ENCODE data around the gene FBXO17. TPM values are rescaled to one million over a fixed set of nuclear protein-coding genes. Genes with fewer than 3 reads are reported as not detected.
"Not testable (repeated sequence)": the region's sequence is repeated elsewhere in the genome, so short reads cannot be mapped to it uniquely, and the experiment has no call there.

Gene FBXO17
- total and polyA plus RNA-seq, 2 donors: 19.6 to 34.7 TPM

GRCh38 chr19:38971672-38972071 lies 3.9 kb downstream of the FBXO17 start:
- Histone ChIP-seq H3K4me1 (ENCODE audit: insufficient read depth) (no peaks in the 10 kb centered on the region), H3K27ac (ENCODE audit: low read depth) (no peak overlapping the region), H3K36me3 (ENCODE audit: insufficient read depth) (no peaks in the 10 kb centered on the region), H3K4me3 (ENCODE audit: low read depth, low read length) (no peak overlapping the region)
- no peak for DNase-seq (ENCODE audit: extremely low spot score)
- 97% methylated on average over 2 of the region's 2 CpGs for WGBS

- no peak for DNase-seq (ENCODE audit: extremely low spot score)
- Histone ChIP-seq H3K27ac (ENCODE audit: low read depth) (no peak overlapping the region), H3K36me3 (ENCODE audit: insufficient read depth) (peaks cover 1% of the 10 kb centered on the region), H3K4me3 (ENCODE audit: low read depth, low read length) (no peak overlapping the region), H3K4me1 (ENCODE audit: insufficient read depth) (no peaks in the 10 kb centered on the region)
- 81% methylated on average over 12 of the region's 12 CpGs for WGBS
Observed at GRCh38 chr19:38970664-38971532, 4.6 kb downstream of the FBXO17 start.

GRCh38 chr19:38966149-38966548 lies 9.4 kb downstream of the FBXO17 start:
- not testable (repeated sequence) for DNase-seq (ENCODE audit: extremely low spot score); H3K4me3 ChIP-seq (ENCODE audit: low read depth, low read length); H3K36me3 ChIP-seq (ENCODE audit: insufficient read depth); H3K4me1 ChIP-seq (ENCODE audit: insufficient read depth); H3K27ac ChIP-seq (ENCODE audit: low read depth)
- 97% methylated on average over 5 of the region's 5 CpGs for WGBS

GRCh38 chr19:38964738-38965137 lies 10.8 kb downstream of the FBXO17 start:
- DNase-seq (ENCODE audit: extremely low spot score): no peak
- Histone ChIP-seq H3K4me3 (ENCODE audit: low read depth, low read length) (no peak overlapping the region), H3K36me3 (ENCODE audit: insufficient read depth) (peaks cover 1% of the 10 kb centered on the region), H3K4me1 (ENCODE audit: insufficient read depth) (no peaks in the 10 kb centered on the region), H3K27ac (ENCODE audit: low read depth) (no peak overlapping the region)
- 95% methylated on average over 2 of the region's 2 CpGs for WGBS

- no peak overlapping the region for H3K4me3 ChIP-seq (ENCODE audit: low read depth, low read length)
- H3K27ac ChIP-seq (ENCODE audit: low read depth): no peak overlapping the region
- DNase-seq (ENCODE audit: extremely low spot score): no peak
- H3K36me3 ChIP-seq (ENCODE audit: insufficient read depth): peaks cover 1% of the 10 kb centered on the region
- H3K4me1 ChIP-seq (ENCODE audit: insufficient read depth): no peaks in the 10 kb centered on the region
- WGBS: 91% methylated on average over 5 of the region's 5 CpGs
Observed at GRCh38 chr19:38959618-38960017, 15.9 kb downstream of the FBXO17 start.

GRCh38 chr19:38958301-38958700 lies 17.2 kb downstream of the FBXO17 start:
- no peak for DNase-seq (ENCODE audit: extremely low spot score)
- H3K27ac ChIP-seq (ENCODE audit: low read depth): no peak overlapping the region
- 93% methylated on average over 2 of the region's 2 CpGs for WGBS
- no peaks in the 10 kb centered on the region for H3K4me1 ChIP-seq (ENCODE audit: insufficient read depth)
- H3K36me3 ChIP-seq (ENCODE audit: insufficient read depth): peaks cover 1% of the 10 kb centered on the region
- no peak overlapping the region for H3K4me3 ChIP-seq (ENCODE audit: low read depth, low read length)

- no peak overlapping the region for H3K27ac ChIP-seq (ENCODE audit: low read depth)
- H3K36me3 ChIP-seq (ENCODE audit: insufficient read depth): peaks cover 1% of the 10 kb centered on the region
- no peak for DNase-seq (ENCODE audit: extremely low spot score)
- H3K4me3 ChIP-seq (ENCODE audit: low read depth, low read length): no peak overlapping the region
- H3K4me1 ChIP-seq (ENCODE audit: insufficient read depth): no peaks in the 10 kb centered on the region
- WGBS: 82% methylated on average over 2 of the region's 2 CpGs
Observed at GRCh38 chr19:38956264-38956663, 19.3 kb downstream of the FBXO17 start.

GRCh38 chr19:38953677-38954076 lies 21.9 kb downstream of the FBXO17 start:
- Histone ChIP-seq H3K4me1 (ENCODE audit: insufficient read depth) (peaks cover 2% of the 10 kb centered on the region), H3K36me3 (ENCODE audit: insufficient read depth) (no peaks in the 10 kb centered on the region), H3K27ac (ENCODE audit: low read depth) (no peak overlapping the region), H3K4me3 (ENCODE audit: low read depth, low read length) (no peak overlapping the region)
- WGBS: 71% methylated on average over 4 of the region's 4 CpGs
- DNase-seq (ENCODE audit: extremely low spot score): no peak

- Histone ChIP-seq H3K4me1 (ENCODE audit: insufficient read depth) (peaks cover 2% of the 10 kb centered on the region), H3K4me3 (ENCODE audit: low read depth, low read length) (no peak overlapping the region), H3K27ac (ENCODE audit: low read depth) (no peak overlapping the region), H3K36me3 (ENCODE audit: insufficient read depth) (no peaks in the 10 kb centered on the region)
- WGBS: 79% methylated on average over 13 of the region's 13 CpGs
- no peak for DNase-seq (ENCODE audit: extremely low spot score)
Observed at GRCh38 chr19:38952395-38953165, 23.0 kb downstream of the FBXO17 start.

- WGBS: 82% methylated on average over 3 of the region's 3 CpGs
- no peak for DNase-seq (ENCODE audit: extremely low spot score)
- H3K36me3 ChIP-seq (ENCODE audit: insufficient read depth): no peaks in the 10 kb centered on the region
- no peak overlapping the region for H3K27ac ChIP-seq (ENCODE audit: low read depth)
- H3K4me1 ChIP-seq (ENCODE audit: insufficient read depth): peaks cover 2% of the 10 kb centered on the region
- no peak overlapping the region for H3K4me3 ChIP-seq (ENCODE audit: low read depth, low read length)
Observed at GRCh38 chr19:38951187-38951586, 24.4 kb downstream of the FBXO17 start.

GRCh38 chr19:38949580-38950367 lies 25.8 kb downstream of the FBXO17 start:
- peaks cover 2% of the 10 kb centered on the region for H3K4me1 ChIP-seq (ENCODE audit: insufficient read depth)
- no peak overlapping the region for H3K27ac ChIP-seq (ENCODE audit: low read depth)
- no peaks in the 10 kb centered on the region for H3K36me3 ChIP-seq (ENCODE audit: insufficient read depth)
- H3K4me3 ChIP-seq (ENCODE audit: low read depth, low read length): peak overlapping the region; percentile 25
- WGBS: 9% methylated on average over 72 of the region's 72 CpGs
- DNase-seq (ENCODE audit: extremely low spot score): peak; percentile 28

- Histone ChIP-seq H3K36me3 (ENCODE audit: insufficient read depth) (no peaks in the 10 kb centered on the region), H3K27ac (ENCODE audit: low read depth) (no peak overlapping the region), H3K4me1 (ENCODE audit: insufficient read depth) (peaks cover 2% of the 10 kb centered on the region), H3K4me3 (ENCODE audit: low read depth, low read length) (no peak overlapping the region)
- DNase-seq (ENCODE audit: extremely low spot score): no peak
- 90% methylated on average over 11 of the region's 11 CpGs for WGBS
Observed at GRCh38 chr19:38946229-38947010, 29.1 kb downstream of the FBXO17 start.

Measured in urinary bladder (tissue), 4 donors.